CD4-positive, alpha-beta T cell treated with Interleukin-21 for 1 hour (primary cell): ENCODE measurements around the gene ITPKB.
A peak's percentile ranks its signal among the peaks of the same experiment; 100 is the strongest.

Experiments
- DNase-seq: peaks from one replicate; pipeline ENCODE4 v3.0.0-alpha.2; 2020

ITPKB gene

DNA sequence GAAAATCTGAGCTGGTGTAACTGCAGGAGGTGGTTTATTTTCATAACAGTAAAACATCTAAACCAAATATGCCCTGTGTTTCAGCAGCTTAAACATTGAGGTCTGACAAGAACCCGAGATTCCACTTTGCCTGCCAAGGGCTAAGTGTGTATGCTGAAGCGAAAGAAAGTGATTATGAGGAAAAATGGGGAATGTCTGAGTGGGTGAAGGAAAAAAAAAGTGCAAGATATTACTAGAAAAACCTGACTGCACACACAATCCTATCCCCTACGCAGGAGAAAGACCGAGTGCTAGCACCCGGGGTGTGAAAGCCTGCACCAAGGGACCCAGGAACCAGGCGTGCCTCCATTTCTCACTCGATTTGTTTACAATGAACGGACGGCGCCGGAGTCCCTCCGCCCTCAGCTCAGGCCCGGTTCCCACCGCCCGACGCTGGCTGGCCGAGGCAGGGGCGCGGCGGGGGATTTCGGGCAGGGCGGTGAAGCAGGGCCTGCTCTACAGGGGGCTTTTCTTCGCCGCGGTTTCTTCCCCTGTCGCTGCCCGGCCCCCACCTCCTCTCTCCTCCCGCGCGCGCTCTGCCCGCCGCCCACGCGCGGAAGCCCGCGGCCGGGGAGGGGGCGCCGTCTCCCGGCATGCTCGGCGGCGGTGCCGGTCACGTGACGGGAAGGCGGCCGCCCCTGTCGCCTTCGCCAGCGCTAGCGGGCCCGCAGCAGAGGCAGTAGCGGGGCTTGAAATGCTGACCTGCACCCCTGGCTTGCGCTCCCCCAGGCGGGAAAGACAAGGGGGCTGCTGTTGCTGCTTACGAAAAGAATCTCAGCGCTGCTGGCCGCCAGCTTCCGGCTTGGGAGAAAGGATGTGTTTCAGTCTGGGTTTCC lies 35.9 kb downstream of the ITPKB start:
- peak; percentile 80 for DNase-seq

DNA sequence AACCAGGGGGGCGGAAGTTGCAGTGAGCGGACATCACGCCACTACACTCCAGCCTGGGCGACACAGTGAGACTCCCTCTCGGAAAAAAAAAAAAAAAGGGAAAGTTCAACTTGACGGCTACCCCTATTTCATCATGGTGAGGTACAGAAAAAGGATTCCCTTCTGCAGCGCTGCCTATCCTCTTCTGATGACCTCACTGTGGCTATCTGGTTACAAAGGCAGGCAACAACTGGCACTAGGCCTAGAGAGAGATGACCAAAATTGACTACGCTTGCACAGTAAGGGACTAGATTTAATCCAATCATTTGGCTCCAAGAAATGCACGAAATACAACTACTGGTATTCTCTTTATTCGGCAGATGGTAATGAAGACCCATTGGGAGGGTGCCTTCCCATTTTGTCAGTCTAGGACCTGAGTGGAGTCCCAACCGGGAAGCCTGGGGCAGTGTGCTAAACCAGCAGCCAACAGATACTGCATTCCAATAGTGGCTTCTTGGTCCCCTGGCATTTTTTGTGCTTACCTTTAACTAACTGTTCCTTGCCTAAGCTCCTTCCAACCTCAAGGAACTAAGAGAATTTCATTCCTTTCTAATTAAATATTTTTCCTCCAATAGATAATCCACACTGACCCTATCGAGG lies 36.6 kb downstream of the ITPKB start:
- no peak for DNase-seq

DNA sequence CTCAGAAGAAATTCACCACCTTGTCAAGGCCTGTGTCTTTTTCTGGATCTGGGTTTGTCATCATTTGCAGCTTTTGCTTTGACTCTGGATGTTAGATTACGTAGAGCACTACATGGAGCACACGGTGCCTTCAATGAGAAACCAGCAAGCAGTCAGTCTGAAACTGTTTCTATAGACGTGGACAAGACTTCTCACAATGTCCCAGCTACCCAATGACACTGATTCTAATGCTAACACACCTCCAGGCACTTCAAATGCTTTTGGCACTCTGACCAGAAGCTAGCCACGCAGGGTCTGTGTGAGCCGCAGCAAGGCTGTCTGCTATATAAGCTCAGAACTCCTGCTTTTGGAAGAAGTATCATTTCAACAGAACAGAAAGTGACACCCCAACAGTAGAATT lies 38.2 kb downstream of the ITPKB start:
- no peak for DNase-seq

DNA sequence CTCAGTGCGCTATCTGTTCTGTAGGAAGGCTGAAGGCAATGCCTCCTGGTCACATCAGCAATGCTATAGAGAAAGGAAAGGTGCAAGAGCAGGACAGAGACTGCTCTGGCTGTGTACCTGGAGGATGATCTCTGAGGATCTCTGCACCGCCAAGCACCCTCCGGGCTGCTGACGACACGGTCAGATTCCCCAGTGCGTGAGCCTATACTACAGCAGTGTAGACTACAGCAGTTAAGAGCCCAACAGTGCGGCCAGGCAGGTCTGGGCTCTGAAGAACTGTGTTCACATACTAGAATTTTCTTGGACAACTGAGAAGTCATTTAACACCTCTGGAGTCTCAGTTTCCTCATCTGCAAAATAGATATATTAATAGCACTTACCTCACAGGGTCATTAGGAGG lies 39.9 kb downstream of the ITPKB start:
- DNase-seq, result no peak

DNA sequence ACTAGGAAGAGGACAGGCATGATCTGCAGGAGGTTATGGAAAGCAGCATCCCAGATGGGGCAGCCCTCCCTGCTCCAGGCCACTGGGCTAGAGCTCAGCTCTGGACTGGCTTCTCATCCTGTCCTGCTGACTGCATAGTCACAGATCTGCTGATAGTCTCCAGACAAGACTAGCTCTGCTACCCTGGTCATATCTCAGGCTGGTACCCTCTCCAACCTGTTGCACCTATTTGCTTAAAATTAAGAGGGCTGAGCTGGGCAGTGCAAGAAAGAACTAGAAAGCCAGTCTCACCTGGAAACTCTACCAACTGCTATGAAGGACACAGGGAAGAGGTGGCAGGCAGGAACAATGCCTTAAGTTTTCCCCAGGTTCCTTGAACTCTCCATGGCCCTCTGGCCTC lies 40.4 kb downstream of the ITPKB start:
- DNase-seq, result no peak

DNA sequence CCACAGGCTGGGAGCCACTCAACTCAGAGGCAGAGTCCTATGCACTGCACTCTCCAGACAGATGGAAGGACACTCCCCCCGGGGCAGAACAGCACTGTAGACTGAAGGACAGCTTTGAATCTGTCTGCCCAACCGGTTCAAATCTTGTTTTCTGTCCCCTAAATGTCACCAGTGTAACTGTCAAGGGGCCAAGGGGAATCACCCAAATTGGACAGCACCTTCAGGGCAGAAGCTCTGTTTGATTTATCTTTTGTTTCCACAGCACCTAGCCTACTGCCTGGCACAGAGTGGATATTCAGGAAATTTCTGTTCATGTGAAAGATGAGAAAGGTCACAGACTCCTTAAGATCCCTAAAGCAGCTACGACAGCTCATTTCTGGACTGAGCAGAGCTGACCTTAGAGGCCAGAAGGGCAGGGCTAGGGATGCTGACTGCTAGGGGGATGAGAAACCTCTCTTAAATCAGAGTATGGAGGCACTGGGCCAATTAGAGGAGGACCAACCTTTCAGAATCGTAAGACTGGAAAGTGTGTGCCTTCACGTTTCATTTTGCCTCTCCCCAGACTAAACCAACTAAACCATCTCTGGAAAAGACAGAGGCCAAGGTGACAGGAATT lies 41.0 kb downstream of the ITPKB start:
- no peak for DNase-seq

DNA sequence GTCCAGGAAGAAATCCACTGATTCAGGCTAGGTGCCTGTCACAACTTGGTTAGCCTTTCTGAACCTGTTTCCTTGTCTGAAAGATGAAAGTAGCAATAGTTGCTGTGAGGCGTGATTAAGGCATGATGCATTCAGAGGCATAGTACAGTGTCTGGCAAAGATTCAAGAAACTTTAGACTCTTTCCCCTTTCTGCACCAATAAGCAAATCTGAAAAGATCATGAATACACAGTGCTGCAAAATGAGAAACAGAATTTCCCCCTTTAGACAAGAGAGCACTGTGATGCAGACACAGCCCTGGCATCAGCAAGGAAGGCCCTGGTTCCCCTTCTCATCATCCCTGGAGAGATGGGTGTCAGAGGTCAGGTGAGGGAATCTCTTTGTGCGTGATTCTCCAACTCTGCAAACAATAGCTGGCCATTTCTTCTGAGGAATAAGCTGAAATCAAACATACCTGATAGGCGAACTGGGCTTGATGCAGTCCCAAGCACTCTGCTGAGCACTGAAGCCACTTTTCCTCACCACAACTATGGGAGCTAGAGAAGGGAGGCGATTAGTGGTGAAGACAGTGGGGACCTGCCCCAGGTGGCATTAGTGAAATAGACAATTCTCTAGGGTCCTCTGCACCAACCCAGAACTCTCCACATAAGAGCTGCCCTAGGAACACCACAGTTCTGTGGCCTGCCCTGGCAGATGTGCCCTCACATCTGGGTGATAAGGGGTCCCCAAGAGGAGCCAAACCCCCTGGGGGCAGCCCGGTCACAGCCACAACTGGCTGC lies 41.7 kb downstream of the ITPKB start:
- no peak for DNase-seq

DNA sequence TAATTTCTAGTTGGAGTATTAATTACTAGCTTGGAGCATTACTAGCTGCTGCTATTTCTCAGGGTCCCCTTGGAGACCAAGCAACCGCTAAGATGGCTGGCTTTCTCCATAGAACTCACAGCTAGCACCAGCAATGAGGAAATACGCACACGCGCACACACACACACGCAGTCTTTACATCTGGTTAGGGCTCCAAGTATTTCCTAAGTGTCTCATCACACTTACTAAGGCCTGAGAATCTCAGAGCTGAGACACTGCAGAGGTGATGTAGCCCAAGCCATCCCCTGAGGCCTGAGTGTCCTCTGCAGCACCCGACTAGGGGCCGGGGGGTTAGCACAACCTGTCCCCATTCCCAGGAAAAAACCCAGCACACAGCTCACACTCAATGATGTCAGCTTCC lies 42.5 kb downstream of the ITPKB start:
- DNase-seq, result no peak

DNA sequence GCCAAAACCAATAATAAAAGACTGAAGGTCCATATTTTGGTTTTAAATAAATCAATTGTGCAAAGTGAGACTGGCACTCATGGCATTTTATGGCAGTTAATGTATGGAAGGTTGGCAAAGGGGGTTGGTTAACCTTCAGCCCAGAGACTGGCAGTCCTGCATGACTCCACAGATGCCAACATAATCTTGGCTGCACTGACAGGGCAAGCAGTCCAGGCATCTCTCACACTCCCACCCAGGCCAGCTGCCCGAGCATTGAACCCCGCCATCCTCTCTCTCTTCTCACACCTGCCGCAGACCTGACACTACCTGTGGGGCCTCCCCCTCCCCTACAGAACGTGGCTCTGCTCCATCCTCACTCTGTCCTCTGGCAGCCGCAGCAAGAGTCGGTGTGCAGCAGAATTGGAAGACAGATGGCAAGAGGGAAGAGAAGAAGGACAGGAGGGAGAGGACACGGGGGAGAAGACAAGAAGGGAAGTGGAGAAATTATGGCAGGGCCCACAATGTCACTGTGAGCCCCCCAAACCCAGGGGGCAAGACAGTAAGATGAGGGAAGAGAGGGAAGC lies 43.7 kb downstream of the ITPKB start:
- no peak for DNase-seq

DNA sequence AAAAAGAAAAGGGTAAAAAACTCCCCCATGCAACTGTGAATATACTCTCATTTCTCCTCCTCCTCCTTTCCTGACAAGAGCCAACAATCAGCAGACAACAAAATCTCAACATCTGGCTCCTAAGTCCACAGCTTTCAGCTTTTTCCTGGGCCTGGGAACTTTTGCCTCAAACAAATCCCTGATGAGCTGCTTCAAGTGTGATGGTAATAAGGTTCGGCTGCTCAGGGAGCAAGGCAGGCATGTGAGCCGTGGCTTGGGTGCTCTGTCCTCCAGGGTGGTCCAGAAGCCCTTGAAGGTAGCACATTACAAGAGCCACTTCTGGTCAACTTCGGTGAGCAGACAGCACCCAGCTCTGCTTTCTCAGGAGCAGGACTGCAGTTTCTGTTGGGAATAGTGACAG lies 46.3 kb downstream of the ITPKB start:
- no peak for DNase-seq

DNA sequence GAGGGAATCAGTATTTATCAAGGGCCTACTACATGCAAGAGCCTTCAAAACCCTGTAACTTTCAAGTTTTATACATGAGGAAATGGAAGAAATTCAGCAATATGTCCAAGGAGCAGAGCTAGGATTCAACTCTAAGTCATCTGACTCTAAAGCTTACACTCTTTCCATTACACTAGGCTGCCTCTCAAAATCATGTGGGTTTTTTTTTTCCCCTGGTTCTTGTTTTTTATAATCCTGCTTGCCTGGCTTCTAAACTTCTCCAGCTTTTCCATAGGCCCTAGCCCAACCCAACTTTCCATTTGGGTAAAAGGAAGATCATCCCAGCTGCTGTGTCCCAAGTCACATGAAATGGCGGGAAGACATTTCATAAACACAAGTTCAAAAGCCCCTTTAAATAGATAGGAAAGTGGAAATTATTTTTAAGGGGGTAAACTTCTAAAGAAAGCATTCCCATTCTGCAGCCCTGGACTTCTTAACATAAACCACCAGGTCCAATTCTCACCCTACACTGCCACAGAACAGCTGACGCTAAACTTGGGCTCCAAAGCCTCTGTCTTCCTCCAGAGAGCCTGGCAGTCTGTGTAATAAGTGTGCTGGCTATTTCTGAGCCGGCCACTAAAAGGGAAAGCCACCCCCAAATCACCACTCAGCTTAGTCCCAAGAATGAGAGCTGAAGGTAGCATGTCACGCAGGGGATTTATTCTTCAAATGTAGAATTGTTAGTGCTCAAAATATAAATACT lies 46.9 kb downstream of the ITPKB start:
- DNase-seq, result no peak

DNA sequence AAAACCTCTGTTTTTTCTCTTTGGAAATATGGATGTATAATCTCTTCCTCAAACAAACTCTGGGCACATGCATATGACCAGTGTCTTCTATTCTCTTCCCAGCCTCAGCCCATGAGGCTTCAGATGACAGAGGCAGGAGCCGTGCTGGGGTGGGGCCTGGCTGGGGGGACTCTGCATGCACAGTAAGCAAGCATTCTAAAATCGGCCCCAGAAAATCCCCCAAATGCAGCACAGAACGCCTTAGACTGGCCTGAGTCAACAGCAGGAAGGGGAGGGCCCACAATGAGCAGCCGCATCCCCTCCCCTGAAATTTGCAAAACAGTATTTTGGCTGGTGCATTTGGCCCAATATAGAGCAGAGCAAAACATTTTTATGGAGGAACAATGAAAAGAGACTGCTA lies 47.8 kb downstream of the ITPKB start:
- peak; percentile 65 for DNase-seq

DNA sequence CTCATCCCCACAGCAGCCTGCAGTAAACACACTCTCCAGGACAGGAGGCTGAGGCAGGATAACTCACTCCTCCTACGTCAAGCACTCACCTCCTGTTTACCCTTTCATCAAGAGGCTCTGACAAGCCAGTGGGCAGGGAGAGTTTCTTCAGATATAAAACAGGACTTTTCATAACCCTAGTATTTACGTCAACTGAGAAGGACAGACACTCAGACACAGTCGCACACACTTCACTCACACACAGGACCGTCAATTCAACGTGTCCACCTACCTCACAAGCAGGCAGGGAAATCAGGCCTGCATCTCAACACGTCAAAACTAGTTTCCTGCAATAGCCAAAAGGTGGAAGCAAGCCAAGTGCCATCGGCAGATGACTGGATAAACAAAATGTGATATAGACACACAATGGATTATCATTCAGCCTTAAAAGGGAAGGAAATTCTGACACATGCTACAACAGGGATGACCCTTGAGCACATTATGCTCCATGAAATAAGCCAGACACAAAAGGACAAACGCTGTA lies 48.6 kb downstream of the ITPKB start:
- DNase-seq, result peak; percentile 59

DNA sequence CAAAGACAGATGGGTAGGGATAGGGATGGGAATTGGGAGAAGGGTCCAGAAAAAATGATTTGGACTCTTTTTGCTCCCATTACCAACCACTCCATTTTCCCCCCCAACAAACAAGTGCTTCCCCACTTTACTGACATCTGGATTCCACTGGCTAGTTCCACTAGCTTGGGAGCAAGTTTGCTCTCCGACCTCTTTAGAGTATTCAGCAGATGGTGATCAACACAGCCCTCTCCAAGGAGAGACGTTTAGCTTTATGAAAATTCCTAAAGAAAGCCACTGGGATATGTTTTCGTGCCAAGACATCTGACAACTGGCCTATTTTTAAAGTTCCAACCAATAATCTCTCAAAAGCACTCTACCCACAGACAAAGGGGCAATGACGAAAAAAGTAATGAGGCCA lies 50.3 kb downstream of the ITPKB start:
- no peak for DNase-seq

DNA sequence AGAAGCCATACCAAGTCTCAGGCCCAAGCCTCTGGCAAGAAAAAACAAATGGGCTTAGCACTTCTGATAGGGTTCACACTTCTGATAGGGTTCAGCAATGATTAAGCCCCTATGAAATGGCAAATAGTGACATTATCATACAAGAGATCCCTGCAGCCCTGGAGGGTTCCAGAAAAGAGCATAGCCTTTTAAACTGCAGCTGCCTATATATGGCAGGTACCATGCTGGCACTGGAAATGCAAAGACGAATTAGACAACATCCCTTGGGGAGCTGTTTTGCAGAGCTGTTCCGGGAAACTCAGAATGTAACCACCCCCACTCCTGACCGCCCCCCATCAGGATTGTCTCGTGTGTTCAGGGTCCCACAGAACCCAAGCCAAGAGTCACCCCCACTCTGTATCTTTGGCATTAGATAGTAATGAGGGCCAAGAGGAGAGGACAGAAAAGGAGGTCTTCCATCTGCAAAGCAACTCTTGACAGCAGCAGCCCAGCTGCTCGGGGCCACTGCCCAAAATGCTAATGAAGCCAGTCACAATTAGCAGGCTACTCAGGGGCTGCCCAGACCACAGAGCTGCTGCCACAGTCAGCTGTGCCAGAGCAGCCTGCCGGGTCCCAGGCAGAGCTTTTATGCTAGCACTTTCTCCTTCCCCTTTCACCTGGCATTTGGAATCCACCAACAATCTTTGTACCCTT lies 50.9 kb downstream of the ITPKB start:
- DNase-seq, result no peak

DNA sequence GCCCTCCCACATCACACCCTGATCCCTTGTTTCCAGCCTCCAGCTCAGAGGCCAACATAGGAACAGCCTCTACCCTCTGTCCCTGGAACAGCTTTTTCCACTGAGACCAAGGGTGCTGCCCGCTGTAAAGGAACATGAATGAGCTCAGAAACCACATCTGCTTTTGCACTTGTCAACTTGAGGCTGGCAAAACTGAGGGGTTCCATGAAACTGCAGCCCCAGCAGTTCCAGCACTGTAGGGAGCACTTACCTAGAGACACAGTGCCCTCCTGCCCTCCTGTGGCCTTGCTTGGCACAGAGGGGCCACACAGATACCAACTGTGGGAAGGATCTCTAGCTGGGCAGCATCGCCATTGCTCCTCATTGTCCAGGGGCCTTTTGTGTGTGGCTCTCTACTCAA lies 51.7 kb downstream of the ITPKB start:
- DNase-seq, result peak; percentile 62

DNA sequence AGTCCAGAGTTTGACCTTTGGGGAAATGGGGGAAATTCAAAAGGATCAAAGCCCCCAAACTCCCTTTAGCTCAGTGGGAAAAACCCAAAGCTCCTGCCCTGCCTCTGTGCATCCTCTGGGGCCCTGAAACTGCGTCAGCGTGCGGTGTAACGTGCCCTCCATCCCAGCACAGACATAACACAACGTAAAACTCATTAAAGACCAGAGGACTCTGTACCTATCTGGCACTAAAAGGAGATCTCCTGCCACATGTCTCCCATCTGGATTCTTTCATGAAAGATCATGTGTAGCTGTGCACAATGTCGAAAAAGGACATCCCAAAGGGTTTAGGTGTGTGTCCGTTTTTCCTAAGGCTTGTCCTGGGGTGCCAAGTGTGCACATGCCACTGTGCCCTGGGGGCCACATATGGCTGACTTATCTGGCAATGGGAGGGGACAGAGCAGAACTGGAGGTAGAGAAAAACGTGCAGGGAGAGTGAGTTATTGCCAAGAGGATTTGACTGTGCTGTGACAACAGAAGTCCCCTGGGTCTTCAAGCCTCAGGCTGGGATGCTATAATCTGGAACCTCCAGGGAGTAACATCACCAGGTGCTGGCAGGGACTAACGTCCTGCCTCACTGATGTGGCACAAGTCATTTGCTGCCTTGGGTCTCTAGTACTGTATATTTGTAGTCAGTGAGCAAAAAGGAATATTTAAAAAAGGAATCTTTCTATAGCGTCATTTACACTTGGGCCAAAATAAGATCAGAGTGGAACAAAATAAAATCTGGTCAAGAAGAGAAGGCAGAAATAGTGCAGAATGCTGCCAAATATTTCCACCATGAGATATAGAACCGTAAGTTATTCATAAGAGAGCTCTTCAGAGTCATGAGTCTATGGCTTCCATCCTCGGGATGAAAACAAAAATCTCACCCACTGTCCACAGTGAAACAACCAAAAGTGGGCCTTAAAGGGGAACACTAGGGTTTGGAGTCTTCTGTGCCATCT lies 52.3 kb downstream of the ITPKB start:
- no peak for DNase-seq

DNA sequence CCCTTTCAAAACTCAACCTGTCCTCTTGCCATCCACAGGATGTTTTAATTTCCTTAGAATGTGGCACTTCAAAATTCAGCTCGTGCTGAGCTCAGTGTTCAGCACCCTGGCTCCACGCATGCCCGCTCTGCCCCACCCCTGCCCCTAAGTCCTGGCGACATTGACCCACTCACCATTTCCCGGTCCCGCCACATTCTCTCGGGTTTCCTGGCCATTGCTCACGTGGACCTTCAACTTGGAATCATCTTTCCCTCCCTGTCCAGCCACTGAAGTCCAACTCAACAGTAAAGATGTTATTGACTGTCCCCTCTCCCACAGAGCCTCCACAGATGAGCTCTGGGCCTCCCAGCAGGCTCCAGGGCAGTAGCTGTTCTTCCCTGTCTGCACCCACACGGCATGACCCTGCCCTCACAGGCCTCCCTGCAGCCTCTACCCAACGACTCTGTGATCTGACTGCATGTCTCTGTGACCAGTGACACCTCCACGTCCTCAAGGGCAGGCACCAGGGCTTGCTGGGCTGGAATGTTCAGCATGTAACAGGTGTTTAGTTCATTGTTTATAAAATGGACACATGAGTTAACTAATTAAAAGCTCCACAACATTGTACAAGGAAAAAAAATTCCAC lies 53.8 kb downstream of the ITPKB start:
- DNase-seq, result no peak

DNA sequence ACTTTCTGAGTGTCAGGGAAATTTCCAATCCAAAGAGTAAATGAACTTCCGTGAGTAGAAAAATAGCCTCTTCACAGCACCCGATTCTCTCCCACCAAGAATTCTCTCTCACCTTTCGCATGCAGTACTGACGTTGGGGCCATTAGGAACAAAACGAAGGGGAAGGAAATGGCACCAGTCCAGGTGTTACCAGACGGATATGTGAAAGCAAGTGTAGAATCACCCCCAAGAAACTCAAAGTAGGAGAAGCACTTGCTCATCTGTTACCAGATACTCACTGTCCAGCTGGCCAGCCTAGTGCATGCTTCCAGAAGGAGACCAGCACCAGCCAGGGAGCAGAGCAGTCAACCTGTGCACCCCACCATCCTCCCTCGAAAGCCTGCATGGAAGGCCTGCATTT lies 55.1 kb downstream of the ITPKB start:
- no peak for DNase-seq
